Stimulated activated naive CD4-positive, alpha-beta T cell (primary cell): ENCODE data around the gene NPAS3.

Experiments
- DNase-seq, 6 experiments: peaks; one replicate each; lab custom pipeline; 2025; lab: John Stamatoyannopoulos, UW

NPAS3 gene

DNA sequence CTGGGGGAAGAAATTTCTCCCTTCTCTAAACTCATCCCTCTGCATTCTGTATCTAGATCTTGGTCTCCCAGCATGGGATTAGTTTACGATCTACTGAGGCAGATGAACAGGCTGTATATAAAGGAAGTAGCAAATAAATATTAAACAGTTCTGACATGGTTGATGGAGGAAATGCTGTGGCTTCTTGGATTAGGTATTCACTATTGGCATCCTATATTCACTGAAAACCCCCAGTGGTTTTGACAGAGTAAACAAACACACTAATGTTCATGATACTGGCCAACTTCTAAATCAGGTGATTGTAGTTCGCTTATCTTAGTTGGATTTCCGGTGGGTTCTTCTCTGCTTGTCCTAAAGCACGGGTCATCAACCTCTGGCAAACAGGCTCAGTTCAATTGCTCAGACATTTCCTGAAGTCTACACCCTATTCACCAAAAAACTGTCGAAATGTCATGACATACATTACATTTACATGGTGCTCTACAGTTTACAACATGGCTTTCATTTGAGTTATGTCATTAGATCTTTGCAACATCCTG lies 578.3 kb downstream of the NPAS3 start:
- DNase-seq = no peak

DNA sequence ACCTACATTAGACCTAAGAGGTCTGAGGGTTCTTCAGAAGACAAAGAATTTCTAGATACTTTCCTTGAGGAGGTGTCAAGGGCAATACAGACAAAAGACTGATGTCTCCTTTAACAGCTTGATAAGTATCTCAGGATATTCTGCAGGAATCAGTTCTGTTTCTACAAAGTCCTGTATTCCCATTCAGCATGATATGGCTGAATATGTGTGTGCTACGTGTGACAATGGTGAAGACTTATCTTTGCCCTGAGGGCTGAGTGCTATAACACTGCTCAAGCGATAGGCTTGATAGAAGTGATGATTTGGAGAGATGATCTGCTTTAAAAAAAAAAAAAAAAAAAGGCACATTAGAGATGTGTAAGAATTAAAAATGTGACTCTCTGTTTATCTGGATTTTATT lies 582.5 kb downstream of the NPAS3 start:
- no peak for DNase-seq

DNA sequence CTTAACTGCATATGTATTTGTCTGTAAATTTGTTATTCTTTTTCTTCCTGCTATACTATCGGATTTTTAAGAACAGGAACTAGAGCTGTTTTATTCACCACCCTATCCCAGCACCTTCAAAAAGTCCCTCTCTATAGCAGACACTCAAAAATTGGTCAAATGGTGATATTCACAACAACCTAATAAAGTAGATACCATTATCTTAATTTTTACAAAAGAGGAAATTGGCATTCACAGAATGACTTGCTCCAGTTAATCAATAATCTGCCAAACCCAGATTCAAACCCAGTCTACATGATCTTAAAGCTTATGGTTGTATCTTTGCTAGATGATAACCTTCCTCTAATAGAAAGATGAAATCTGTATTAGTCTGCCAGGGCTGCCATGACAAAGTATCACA lies 585.6 kb downstream of the NPAS3 start:
- DNase-seq = no peak

DNA sequence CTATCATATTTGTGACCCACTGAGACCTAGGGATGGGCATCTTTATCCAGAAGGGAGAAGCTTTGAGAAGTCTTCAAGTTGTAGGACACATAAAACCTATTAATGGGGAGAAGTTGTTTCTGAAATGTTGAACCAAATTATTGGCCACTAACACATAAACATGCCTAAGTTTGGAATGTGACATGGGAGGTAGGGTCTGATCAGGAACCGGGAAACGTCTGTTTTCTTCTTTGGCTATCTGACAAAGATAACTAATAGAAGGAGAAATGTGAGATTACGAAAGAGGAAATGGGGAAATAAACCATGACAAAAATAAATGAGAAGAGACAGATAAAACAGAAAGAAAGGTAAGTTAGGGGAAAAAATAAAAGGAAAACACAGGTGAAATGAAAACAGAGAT lies 586.9 kb downstream of the NPAS3 start:
- no peak for DNase-seq

DNA sequence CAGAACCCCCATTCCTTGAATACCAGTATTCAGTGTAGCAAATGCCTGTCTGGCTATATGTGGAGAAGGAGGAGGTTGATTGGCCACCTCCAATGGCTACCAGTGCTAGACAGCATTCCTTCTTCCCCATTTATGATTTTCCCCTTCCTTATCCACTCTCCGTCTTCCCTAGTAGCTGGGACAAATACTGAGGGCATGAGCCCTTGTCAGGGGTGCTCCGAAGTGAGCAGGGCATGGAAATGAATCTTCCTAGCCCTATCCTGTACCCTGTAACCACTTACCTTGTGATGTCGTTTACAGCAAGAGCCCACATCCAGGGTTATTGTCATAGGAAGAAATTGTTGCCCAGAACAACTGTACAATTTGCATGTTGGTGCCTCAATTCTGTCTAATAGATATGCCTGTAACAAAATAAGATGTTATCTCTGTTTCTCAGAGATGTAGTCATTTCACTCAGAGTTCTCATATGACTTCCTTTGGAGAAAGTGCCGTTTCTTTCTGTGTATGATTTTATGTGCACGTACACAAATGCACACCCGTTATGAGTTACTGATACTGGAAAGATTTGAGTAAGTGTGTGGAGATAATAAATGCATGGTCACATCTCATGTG lies 588.5 kb downstream of the NPAS3 start:
- no peak for DNase-seq

DNA sequence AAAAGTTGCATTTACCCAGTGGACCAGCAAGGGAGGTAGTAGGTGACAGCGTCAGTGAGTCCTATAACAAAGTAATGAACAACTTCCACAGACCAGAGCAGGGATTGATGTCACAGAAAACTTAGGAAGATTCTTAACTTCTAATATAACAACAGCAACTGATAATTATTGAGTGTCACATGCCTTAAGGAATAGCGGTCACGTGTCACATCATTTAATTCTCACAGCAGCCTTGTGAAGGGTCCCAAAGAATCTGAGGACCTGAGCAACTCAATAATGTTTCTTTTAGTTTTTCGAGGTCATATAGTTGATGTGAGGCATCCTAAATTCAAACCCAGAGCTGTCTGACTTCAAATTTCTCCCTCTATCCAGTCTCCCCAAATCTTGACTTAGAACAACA lies 590.0 kb downstream of the NPAS3 start:
- no peak for DNase-seq

DNA sequence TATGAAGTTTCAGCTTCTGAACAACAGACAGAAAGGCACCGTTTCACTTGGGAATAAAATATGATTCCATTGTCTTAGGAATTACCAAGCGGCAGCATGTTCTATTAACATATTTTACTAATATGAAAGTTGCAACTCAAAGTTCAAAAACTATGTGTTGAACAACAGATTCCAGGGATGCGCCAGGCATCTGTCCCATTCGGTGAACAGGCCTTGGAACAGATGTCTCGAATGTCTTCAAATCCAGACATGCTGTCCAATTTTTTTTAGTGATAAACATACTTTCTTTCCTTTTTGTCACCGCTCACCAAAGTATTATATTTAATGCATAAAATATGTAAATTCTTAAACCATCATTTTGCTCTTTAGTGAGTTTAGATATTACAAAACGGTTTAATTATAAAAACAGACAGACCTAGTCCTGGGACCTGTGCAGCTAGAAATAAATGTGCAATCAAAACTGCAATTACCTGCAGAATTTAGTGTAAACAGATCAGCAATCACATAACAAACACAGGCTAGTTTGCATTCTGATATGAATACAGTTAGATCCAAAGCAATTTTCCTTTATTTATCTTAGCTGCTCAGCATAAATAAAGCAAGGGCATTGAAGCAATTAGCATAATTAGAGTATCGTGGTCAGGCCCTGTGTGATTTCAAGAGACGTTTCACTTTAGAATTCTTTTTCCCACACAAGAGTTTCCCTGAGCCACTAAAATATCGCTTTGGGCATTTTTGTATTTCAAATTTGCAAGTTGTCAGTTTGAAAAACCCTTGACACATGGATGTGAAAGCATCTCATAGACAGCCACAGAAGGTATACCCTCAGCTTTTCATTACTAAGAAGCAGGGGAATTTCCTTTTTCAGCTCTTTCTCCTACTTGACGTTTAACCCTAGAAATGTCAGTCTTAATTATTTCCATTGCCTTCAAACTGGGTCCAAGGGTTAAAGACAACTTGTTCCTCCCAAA lies 591.4 kb downstream of the NPAS3 start:
- no peak for DNase-seq

DNA sequence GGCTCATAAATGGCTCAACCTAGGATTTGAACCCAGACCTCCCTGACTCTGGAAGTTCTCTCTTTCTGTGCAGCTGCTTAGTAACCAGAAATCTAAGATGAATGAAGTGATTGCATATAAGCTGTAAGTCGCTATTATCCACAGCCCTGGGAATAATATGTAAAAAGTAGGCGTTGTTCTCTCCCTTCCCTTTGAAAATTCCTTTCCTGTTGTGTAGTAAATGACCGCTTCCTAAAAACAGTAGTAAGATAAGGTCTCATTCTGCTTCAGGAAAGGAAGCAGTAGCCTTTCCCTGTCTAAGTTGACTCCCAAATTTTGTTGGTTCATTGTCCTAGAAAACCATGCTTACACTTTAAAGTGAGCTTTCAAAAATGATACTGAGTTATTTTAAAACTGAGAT lies 593.9 kb downstream of the NPAS3 start:
- DNase-seq = no peak

DNA sequence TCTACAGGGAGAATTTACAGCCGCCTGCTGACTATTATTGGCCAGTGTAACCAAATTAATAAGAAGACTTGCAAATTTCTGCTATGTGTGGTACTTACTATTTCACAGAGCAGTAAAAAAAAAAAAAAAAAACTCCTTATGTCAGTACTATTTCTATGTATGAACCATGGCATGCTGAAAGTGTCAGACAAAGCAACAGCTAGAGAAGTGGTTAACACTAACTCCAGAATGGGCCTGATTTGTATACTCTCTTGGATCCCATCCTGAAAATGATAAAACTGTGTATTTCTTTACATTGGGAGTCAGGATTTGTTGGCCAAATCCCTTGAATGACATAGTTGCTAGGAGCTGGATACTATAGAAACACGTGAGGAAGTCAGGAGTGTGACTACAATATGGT lies 595.4 kb downstream of the NPAS3 start:
- DNase-seq = no peak

DNA sequence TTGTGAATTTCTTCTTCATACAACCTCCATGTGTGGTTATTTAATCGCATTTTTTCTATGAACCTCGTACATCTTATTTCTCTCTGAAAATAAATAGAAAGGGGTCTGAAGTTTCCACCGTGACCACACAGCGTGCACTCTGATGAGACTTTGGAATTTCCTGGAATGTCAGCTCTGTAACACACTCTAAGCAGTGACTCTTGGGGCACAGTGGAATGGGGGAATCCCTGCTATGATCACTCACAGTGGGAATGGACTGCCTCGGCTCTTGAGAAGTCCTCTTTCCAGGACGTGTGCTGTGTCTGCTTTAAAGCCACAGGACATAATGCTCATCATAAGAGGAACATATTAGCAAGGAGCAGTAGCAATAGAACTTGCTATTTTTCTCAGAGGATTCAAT lies 596.0 kb downstream of the NPAS3 start:
- DNase-seq = no peak

DNA sequence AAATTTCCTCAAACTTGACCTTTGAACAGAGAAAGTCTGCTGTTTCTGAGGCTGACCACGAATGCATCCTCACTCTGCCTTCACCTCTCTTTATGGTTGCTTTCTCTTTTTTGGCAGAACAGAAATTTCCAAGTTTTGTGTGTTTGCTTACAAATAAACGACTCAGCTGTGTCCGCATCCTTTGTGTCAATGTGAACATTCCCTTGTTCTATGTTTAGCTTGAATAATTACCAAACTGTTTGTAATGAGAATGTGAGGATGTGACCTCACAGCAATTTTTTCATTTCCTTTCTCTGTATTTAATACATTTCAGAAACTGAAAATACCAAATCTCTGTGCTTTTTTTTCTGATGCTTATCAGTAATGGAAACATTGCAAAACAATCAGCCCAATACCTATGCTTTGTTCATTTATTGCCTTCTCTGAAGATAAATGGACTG lies 601.3 kb downstream of the NPAS3 start:
- no peak for DNase-seq

DNA sequence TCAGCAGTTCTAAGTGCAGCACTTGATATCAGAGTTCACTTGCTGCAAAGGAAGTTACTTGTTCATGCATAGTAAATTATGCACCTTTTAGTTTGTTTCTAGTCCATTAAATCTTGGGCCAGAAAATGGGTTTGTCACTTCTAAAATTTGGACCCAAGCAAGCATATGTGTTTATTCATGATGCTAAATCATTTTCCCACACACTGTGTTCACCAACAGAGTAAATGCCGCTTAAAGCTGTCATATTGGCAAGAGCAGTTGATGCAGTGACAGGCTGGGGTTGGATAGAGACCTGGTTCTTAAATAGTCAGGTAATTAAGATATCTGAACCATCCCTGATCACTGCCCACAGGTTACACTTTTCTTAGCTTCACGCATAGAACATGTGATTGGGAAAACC lies 602.5 kb downstream of the NPAS3 start:
- DNase-seq = no peak

DNA sequence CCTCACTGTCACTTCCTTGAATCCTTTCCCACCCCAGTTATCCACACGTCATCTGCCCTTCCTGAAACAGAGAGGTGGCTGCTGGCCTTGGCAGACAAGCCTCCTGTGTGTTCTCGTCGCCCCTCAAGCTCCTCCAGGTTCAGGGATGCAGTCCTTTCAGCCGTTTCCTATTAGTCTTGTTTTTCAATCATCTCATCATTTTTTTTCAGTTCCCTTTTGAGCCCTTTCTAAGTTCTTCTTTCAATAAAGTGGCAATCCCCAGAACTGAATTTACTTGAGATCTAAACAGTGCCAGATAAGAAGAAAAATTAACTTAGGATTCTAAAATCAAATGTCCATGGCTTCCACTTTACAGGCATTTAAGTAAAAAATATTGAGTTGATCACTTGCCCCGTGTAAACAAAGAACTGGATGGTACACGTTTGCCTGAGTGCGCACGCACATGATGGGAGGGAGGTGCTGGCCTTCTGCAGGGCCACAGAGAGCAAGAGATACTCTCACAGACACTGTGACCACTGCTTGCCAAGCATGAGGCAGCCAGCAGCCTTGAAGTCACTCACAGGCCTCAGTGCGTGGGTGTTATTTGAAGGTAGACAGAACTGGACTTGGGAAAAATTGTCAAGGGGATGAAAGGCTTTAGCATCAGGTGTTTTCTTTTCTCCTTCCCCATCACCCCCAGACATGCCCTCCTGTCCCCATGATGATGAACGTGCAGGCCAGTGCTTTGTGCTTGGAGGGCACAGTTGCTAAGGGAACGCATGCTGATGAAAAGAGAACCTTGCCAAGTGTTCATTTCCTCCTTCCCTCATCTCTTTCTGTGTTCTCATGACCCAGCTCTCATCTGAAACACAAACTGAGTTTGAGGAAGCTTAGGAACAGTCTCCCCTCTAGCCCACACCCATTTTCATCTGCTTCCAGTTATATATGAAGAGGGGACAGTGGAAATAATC lies 603.9 kb downstream of the NPAS3 start:
- DNase-seq = no peak

DNA sequence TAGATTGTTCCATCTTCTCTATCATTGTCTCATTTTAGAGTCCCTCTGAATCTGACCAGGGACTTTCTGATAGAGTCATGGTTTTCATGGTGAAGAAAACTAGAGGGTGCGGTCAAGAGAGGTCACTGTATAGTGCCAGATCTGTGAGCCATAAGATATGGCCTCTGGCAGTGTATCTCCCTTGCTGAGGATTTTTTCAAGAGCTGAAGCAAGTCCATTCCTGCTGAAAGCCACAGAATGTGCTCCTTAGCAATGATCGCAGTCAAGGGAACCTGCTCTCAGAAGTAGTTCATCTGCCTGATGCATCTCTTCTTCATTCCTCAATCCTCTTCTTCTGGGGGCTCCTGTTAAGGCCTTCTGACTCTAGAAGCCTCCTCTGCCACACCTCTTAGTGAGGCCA lies 607.0 kb downstream of the NPAS3 start:
- DNase-seq = no peak

DNA sequence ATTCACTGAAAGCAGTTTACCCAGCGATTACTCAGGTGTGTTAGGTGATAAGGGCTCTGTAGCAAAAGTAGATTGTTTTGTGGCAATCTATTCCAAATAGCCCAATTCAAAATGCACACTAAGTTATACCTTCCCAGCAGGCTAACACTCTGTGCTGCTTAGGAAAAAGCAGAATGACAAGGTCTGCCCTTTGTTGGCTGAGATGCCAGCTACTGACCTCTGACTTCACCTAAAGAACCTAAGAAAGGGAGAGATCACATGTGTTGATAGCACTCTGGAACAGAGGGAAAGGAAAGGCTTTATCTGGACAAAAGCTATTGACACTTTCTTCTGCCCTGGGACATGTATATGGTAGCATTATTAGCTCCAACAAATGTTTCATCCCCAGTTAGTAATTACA lies 609.9 kb downstream of the NPAS3 start:
- DNase-seq = no peak

DNA sequence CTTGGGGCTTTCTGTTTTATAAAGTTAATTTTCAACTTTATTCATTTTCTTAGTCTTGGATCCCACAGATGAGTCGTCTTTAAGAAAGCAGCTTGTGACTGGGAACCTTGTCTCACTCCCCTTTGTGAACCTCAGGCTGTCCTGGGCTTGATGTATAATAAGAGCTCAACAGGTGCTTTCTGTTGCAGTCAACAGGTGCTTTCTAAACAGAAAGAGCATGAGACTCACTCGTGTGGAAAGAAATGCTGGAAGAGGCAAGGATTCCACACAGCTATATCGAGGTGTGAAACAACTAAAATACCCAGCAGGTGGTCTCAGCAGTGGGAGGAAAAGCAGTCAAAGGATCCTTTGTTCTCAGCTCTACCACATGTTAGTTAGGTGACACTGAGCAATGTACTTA lies 613.3 kb downstream of the NPAS3 start:
- no peak for DNase-seq

DNA sequence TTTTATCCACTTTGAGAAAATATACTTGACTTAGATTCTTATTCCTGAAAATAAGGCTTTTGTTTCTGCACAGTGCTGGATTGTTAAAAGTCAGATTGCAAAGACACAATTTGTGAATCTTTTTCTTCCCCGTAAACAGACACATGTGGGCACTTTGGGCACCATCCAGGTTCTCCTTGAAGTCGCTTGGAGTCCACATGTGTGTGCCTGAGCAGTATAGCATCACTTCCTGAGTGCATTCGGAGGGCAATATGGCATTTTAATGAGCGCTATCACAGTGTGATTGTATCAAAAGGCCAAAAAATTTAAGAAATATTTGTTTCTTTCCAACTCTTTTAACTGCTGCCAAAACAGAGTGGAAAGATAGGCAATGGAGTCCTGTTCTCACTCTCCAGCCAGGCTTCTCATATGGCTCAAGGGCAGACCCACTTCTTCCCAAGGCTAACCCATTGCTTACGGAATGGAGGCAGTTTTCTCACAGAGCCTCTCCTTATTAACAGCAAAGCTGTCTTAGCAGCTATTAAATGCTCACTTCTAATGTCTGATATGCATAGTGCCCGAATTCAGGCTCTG lies 615.1 kb downstream of the NPAS3 start:
- no peak for DNase-seq

DNA sequence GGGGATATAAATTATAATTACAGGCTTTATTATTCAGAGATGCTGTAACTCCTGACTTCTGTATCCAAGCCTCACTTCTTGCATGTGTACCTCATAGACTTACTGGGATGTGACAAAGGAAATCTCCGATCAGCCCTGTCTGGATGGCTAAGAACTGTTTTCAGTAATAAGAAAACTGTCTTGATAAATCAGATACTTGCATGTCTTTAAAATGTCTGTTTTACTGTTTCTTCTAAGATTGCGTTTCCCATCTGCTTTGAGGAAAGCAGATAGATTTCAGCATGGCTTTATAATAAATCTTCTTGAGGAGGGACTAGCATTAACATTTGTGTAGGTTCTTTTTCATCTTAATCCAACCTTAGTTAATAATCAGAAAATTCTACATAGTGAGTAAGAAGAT lies 616.3 kb downstream of the NPAS3 start:
- DNase-seq = no peak

DNA sequence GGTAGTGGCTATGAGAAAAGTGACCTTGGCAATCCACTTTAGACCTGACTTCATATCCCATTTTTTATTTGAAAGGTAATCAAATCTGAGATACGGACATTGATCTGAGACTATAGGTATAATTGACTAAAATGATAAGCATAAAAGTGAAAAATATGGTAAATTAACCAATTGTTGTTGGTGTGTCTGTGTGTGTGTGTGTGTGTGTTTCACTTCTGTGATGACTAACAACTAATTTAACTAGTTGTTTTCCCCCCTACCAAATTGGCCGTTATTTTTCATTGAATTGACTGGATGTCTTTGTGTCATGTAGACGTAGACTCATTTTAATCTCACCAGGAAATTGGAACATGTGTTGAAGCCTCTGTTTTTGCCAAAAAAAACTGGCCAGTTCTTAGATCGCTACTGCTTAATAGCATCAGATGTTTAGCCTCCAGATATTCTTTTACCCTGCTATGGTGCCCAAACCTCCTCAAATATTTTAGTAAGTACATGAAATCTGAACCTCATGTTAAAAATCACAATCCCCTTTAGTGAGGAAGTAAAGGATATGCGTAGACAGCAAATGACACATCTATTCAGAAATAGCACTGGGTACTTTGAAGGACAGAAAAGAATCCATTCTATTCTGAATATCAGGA lies 617.2 kb downstream of the NPAS3 start:
- DNase-seq = no peak

DNA sequence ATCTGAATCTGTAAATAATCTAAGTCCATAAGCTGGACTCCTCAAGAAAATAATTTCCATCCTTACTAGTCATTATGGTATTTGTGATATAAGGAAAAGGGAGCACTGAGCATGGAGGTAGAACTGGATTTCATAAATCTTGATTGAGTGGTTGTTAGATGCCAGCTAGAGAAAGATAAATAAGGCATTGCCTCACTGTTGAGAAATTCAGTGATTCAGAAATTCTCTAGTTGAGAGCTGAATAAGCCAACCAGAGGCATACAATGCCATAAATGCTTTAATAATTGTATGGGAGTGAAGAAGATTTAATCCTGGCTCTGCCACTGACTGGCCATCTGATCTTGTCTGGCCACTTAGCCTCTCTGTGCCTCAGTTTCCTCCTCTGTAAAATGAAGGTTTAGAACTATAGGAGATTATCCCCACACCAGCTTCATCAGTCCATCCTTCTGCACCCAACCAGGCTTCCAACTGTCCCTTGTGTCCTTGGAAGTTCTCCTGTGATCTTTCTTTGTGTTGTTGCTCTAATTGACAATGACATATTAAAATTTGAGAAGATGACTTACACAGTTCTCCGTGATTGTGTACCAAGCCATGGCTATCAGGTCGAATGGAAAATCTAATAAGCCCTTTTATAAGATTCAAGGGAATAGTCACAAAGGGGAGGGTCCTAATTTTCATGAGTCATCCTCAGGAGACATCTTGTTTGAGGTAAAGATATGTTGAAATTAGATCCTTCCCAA lies 617.9 kb downstream of the NPAS3 start:
- DNase-seq = no peak
